ENCODE results near the gene EPAS1.

GRCh38 chr2:46309052-46309953 lies 12.1 kb downstream of the EPAS1 start:
- TF ChIP-seq CTCF (IDR thresholded peaks at IDR 0.05) (no peak), EZH2 (IDR thresholded peaks at IDR 0.05) (no peak)
